Activated CD8-positive, alpha-beta memory T cell treated with anti-CD3 and anti-CD28 coated beads, Interleukin-2, amount 50 U/mL, for 48 hours (primary cell): ENCODE results near the gene TRIM72.
A peak's percentile ranks its signal among the peaks of the same experiment; 100 is the strongest.
"Not testable (repeated sequence)": the region's sequence is repeated elsewhere in the genome, so short reads cannot be mapped to it uniquely, and the experiment has no call there.

Experiments used
- DNase-seq: peaks from one replicate; pipeline ENCODE4 v3.0.0-alpha.2; 2020

TRIM72 gene

GRCh38 chr16:31215287-31216162 is 1.6 kb downstream of the TRIM72 start:
- no peak for DNase-seq

- no peak for DNase-seq
Measured at GRCh38 chr16:31216422-31217135, 2.7 kb downstream of the TRIM72 start, which contains the start of gene PYDC1. PYDC1 (minus strand) TSS chr16:31217135; CDS start chr16:31217028, 107 bp downstream.

GRCh38 chr16:31217136-31217530 is 3.2 kb downstream of the TRIM72 start:
- no peak for DNase-seq

DNA sequence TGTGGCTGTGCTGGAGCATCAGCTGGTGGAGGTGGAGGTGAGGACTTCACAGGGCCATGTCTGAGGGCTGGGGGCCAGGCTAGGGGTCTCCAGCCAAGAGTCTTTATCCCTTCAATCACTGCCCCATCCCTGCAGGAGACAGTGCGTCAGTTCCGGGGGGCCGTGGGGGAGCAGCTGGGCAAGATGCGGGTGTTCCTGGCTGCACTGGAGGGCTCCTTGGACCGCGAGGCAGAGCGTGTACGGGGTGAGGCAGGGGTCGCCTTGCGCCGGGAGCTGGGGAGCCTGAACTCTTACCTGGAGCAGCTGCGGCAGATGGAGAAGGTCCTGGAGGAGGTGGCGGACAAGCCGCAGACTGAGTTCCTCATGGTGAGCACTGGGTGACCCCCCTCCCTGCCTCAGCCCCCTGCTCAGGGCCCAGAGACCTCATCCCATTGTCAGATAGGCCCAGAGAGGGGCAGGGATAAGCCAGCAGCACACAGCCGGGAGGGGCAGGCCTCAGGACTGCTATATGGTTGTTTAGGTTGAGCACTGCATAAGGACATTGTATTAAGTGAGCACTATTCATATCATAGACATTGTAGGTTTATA is 5.3 kb downstream of the TRIM72 start:
- no peak for DNase-seq

DNA sequence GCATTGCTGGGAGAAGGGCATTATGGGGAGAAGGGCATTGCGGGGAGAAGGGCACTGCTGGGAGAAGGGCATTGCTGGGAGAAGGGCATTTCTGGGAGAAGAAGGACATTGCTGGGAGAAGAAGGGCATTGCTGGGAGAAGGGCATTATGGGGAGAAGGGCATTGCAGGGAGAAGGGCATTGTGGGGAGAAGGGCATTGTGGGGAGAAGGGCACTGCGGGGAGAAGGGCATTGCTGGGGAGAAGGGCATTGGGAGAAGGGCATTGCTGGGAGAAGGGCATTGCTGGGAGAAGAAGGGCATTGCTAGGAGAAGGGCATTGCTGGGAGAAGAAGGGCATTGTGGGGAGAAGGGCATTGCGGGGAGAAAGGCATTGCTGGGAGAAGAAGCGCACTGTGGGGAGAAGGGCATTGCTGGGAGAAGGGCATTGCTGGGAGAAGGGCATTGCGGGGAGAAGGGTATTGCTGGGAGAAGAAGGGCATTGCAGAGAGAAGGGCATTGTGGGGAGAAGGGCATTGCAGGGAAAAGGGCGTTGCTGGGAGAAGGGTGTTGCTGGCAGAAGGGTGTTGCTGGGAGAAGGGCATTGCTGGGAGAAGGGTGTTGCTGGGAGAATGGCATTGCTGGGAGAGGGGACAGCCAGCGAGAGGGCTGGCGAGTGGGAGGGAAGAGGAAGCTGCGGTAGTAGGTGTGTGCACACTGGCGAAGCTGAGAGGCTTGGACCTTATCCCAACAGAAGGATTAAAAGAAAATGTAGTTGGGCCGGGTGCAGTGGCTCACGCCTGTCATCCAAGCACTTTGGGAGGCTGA is 7.6 kb downstream of the TRIM72 start:
- DNase-seq = no peak

DNA sequence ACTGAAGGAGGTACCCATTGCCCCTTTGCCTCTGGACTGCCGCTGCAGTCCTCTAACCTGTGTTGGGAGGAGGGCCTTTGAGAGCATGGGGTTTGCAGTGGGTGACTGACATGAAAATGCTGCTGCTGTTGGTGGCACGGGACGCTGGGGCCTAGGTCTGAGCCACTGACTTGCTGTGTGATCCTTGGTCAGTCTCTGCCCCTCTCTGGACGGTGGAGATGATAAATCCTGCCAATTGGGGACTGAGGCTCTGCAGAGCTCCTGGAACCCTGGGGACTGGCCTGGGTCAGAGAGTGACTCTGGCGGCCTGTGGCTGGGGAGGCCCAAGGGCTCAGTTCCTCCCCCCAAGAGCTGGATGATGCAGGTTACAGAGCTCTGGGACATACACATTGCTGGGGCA is 9.1 kb downstream of the TRIM72 start:
- DNase-seq = no peak

- DNase-seq = no peak
Measured at GRCh38 chr16:31224092-31224955, 10.4 kb downstream of the TRIM72 start.

DNA sequence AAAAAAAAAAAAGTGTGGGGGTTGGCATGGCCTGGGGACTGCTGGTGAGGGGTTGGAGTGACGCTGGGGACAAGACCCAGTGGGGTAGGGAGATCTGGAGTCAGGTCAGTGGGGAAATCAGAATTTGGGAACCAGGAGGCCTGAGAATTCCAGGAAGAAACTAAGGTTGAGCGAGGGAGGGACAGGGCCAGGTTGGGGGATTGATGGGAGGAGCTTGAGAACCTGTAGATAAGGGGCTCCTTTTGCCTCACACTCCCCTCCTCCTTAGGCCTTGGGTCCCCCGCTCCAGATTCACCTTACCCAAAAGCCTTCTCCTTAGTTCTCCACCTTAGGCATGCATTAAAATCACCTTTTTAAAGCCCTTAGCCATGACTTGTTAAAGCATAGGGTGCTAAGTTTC is 11.3 kb downstream of the TRIM72 start:
- DNase-seq = no peak

GRCh38 chr16:31228206-31228605 is 14.3 kb downstream of the TRIM72 start:
- no peak for DNase-seq

- no peak for DNase-seq
Measured at GRCh38 chr16:31229501-31229900, 15.6 kb downstream of the TRIM72 start.

GRCh38 chr16:31238041-31238440 is 24.1 kb downstream of the TRIM72 start:
- no peak for DNase-seq

DNA sequence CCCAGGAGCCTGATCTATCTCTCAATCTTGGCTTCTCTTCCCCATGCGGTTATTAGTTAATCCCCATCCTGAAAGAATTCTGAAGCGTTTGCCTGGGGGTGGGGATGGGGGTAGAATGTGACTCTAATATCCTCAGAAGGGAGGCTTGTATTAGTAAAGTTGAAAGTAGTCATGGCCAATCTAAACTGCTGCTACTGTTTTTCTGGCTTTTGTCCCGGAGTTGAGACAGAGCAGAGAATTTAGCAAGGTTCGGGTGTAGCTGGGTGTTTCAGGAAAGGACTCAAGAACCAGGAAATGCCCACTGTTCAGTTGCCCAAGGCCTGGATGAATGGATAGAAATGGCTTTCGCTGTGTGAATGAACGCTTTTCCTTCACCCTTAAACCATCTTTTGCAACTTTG is 28.3 kb downstream of the TRIM72 start:
- DNase-seq = no peak

DNA sequence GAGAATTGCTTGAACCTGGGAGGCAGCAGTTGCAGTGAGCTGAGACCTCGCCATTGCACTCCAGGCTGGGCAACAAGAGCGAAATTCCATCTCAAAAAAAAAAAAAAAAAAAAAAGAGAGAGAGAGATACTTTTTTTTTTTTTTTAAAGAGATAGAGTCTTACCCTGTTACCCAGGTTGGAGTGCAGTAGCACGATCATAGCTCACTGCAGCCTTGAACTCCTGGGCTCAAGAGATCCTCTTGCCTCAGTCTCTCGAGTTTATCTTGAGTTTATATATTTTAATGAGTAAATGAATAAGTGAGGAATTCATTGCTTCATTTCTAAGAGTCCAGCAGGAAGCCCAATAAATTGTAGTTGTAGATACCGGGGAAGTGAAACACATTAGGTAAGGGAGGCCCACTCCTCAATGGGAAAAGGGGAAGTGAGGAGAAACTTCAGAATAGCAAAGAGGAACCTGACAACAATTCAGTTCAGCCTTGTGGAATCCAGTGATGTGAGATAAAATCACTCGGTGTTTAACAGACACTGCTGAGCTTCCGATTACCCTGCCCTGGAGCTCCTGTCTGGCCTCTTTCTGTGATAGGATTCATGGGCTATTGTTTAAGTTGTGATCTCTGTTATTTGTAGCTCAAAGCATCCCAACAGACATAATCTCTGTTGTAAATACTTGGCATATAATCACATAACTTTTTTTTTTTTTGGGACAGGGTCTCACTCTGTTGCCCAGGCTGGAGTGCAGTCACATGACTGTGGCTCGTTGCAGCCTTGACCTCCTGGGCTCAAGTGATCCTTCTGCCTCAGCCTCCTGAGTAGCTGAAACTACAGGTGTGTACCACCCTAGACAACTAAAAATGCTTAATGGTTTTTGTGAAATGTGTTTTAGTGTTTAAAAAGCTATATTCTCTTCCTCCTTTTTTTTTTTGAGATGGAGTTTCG is 30.1 kb downstream of the TRIM72 start:
- DNase-seq = no peak

- not testable (repeated sequence) for DNase-seq
Measured at GRCh38 chr16:31245598-31245997, 31.7 kb downstream of the TRIM72 start.

DNA sequence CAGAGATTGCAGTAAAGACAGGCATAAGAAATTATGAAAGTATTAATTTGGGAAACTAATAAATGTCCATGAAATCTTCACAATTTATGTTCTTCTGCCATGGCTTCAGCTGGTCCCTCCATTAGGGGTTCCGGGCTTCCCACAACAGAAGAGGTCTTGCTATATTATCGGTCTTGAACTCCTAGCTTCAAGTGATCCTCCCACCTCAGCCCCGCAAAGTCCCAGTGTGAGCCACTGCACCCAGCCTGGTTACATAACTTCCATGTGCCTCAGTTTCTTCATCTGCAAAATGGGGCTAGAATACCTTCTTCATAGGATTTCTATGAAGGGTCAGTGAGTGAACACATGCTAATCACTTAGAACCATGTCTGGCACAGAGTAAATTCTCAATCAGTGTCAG is 32.4 kb downstream of the TRIM72 start:
- DNase-seq = no peak

DNA sequence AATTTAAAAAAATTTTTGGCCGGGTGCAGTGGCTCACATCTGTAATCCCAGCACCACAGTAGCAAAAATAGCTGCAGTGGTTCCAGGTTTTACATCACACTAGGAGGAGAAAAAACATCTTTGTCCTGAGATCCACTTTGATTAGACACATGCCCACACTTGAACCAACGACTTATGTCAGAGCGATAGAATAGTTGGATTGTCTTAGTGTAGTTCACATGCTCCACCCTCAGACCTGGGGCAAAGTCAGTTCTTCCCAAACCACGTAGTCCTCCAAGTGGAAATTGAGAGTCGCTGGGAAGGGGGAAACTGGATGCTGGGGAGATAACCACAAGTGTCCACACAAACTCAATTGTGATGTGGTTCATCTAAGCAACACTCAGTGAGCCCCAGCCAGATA is 34.4 kb downstream of the TRIM72 start:
- DNase-seq = no peak

GRCh38 chr16:31250782-31251384 is 37.0 kb downstream of the TRIM72 start:
- no peak for DNase-seq

DNA sequence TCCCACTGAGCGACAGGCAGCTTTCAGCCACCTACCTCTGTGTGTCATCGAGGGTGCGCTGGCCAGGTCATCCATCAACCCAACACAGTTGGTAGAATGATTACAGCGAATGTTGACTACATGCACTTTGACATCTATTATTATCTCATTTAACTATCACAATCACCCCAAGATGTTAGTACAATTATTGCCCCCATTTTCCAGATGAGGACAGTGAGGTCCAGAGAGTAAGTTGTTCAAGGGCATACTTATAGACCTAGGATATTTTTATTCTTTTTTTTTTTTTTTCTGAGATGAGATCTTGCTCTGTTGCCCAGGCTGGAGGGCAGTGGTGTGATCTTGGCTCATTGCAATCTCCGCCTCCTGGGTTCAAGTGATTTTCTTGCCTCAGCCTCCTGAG is 37.5 kb downstream of the TRIM72 start:
- DNase-seq = no peak

- peak; percentile 72 for DNase-seq
Measured at GRCh38 chr16:31253642-31254045, 39.7 kb downstream of the TRIM72 start.

DNA sequence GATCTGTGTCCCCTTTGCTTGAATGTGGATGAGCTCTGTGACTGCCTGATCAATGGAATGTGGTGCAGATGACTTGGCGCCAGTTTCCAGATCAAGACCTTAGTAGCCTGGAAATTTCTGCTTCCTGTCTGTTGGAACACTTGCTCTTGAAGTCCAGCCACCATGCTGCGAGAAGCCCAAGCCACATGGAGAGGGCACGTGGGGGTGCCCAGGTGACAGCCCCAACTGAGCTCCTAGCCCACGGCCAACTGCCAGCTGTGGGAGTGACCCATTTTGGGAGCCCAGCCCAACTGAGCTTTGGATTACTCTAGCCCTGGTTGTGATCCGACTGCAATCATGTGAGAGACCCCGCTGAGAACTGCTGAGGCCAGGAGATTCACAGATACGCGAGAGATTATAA is 42.5 kb downstream of the TRIM72 start:
- no peak for DNase-seq
